Mesenchymal stem cell (in vitro differentiated cells and primary cell): ENCODE results near the gene CT83.

ENCODE experiments used
- DNase-seq: peaks from one replicate; pipeline ENCODE4 v3.0.0-alpha.2; 2013
- H2AFZ ChIP-seq: one replicate; pipeline ENCODE4 v1.6.1; 2013; ENCODE audit warnings: low read depth, mild to moderate bottlenecking, control low read depth, inconsistent platforms, low read length, moderate library complexity
- H2AK5ac ChIP-seq: 2 replicates; pipeline ENCODE4 v1.6.1; 2013; ENCODE audit warnings: low read length, moderate library complexity, mild to moderate bottlenecking, inconsistent platforms; ENCODE audit not compliant: severe bottlenecking
- H2BK120ac ChIP-seq: one replicate; pipeline ENCODE4 v1.6.1; 2013; ENCODE audit warnings: low read depth, mild to moderate bottlenecking, inconsistent platforms, low read length, moderate library complexity
- H2BK12ac ChIP-seq, 2 experiments: one replicate each; pipeline ENCODE4 v1.6.1; 2013; ENCODE audit warnings: inconsistent platforms in 2 of 2, low read length in 2 of 2, mild to moderate bottlenecking in 2 of 2, moderate library complexity in 2 of 2, control low read depth in 1 of 2
- H2BK15ac ChIP-seq: one replicate; pipeline ENCODE4 v1.6.1; 2013; ENCODE audit warnings: mild to moderate bottlenecking, low read depth, inconsistent platforms; ENCODE audit not compliant: poor library complexity, severe bottlenecking
- H2BK5ac ChIP-seq: 2 replicates; pipeline ENCODE4 v1.6.1; 2013; ENCODE audit warnings: low read depth, mild to moderate bottlenecking, low read length, control low read depth, inconsistent platforms; ENCODE audit not compliant: poor library complexity, severe bottlenecking
- H3K14ac ChIP-seq, 2 experiments: one replicate each; pipeline ENCODE4 v1.6.1; 2013; ENCODE audit warnings: inconsistent platforms in 2 of 2, low read length in 2 of 2, control low read depth in 1 of 2, mild to moderate bottlenecking in 1 of 2, moderate library complexity in 1 of 2
- H3K18ac ChIP-seq, 2 experiments: one replicate each; pipeline ENCODE4 v1.6.1; 2013; ENCODE audit warnings: inconsistent platforms in 2 of 2, low read length in 2 of 2, control low read depth in 1 of 2, low read depth in 1 of 2, mild to moderate bottlenecking in 1 of 2
- H3K23ac ChIP-seq, 2 experiments: one replicate each; pipeline ENCODE4 v1.6.1; 2013; ENCODE audit warnings: inconsistent platforms in 2 of 2, low read length in 2 of 2, mild to moderate bottlenecking in 2 of 2, moderate library complexity in 2 of 2, control low read depth in 1 of 2
- H3K27ac ChIP-seq: 2 replicates; pipeline ENCODE4 v1.5.1; 2013; ENCODE audit warnings: mild to moderate bottlenecking, moderate library complexity, low read length, control low read depth, inconsistent platforms; ENCODE audit not compliant: poor library complexity, severe bottlenecking
- H3K27me3 ChIP-seq, 2 experiments: 2 replicates each; pipeline versions ENCODE4 v1.6.1 to v1.7.0; 2013; ENCODE audit warnings: low read length in 2 of 2, mild to moderate bottlenecking in 2 of 2, moderate library complexity in 2 of 2, control low read depth in 1 of 2, inconsistent platforms in 1 of 2; ENCODE audit not compliant: control insufficient read depth in 1 of 2, insufficient read depth in 1 of 2
- H3K36me3 ChIP-seq, 2 experiments: 2 replicates each; pipeline versions ENCODE4 v1.6.1 to v1.7.0; 2013; ENCODE audit warnings: low read length in 2 of 2, control low read depth in 1 of 2, inconsistent platforms in 1 of 2, low read depth in 1 of 2, mild to moderate bottlenecking in 1 of 2; ENCODE audit not compliant: insufficient read depth in 2 of 2, control insufficient read depth in 1 of 2
- H3K4ac ChIP-seq, 2 experiments: one replicate each; pipeline ENCODE4 v1.6.1; 2013; ENCODE audit warnings: inconsistent platforms in 2 of 2, low read length in 2 of 2, mild to moderate bottlenecking in 2 of 2, moderate library complexity in 2 of 2, control low read depth in 1 of 2, low read depth in 1 of 2
- H3K4me1 ChIP-seq: 2 replicates; pipeline ENCODE4 v1.6.1; 2013; ENCODE audit warnings: low read depth, low read length, control low read depth; ENCODE audit not compliant: control insufficient read depth, insufficient read depth
- H3K4me2 ChIP-seq: 2 replicates; pipeline ENCODE4 v1.6.1; 2013; ENCODE audit warnings: low read length, mild to moderate bottlenecking, inconsistent platforms; ENCODE audit not compliant: poor library complexity, severe bottlenecking
- H3K4me3 ChIP-seq, 2 experiments: 2 replicates each; pipeline versions ENCODE4 v1.5.1 to v1.7.0; 2013; ENCODE audit warnings: low read length in 2 of 2, mild to moderate bottlenecking in 2 of 2, control low read depth in 1 of 2, low read depth in 1 of 2; ENCODE audit not compliant: insufficient read depth in 1 of 2
- H3K79me1 ChIP-seq: replicated peaks from 2 replicates; pipeline ENCODE4 v1.6.1; 2013; ENCODE audit warnings: mild to moderate bottlenecking, control low read depth, low read length, inconsistent platforms; ENCODE audit not compliant: poor library complexity, severe bottlenecking
- H3K9ac ChIP-seq: 2 replicates; pipeline ENCODE4 v1.7.0; 2013; ENCODE audit warnings: mild to moderate bottlenecking, low read length, moderate library complexity
- H3K9me3 ChIP-seq: 2 replicates; pipeline ENCODE4 v1.7.0; 2013; ENCODE audit warnings: mild to moderate bottlenecking, low read length; ENCODE audit not compliant: control insufficient read depth
- H4K8ac ChIP-seq: one replicate; pipeline ENCODE4 v1.6.1; 2013; ENCODE audit warnings: inconsistent platforms, mild to moderate bottlenecking, low read length, moderate library complexity
- H4K91ac ChIP-seq: one replicate; pipeline ENCODE4 v1.6.1; 2013; ENCODE audit warnings: mild to moderate bottlenecking, low read length, inconsistent platforms
- WGBS: methylation state at CpG from one replicate; pipeline ENCODE4 v1.1.7; 2013; ENCODE audit warnings: mixed read lengths; 5-methylcytosine and 5-hydroxymethylcytosine counted together

The CT83 gene

GRCh38 chrX:116480059-116480458 lies 17.3 kb upstream of the CT83 start:
- Histone ChIP-seq H3K14ac (no peak overlapping the region), H3K18ac (no peak overlapping the region), H3K4ac (no peak overlapping the region), H3K9ac (no peak overlapping the region), H2AK5ac (no peak overlapping the region), H2AFZ (no peak overlapping the region), H4K8ac (no peak overlapping the region), H3K27me3 (no peaks in the 10 kb centered on the region), H3K4me3 (no peak overlapping the region), H2BK12ac (no peak overlapping the region), H3K36me3 (no peaks in the 10 kb centered on the region), H3K79me1 (no peaks in the 10 kb centered on the region), H4K91ac (no peak overlapping the region), H2BK5ac (no peak overlapping the region), H3K4me1 (no peaks in the 10 kb centered on the region), H3K23ac (no peak overlapping the region), H2BK15ac (no peak overlapping the region), H3K9me3 (no peaks in the 10 kb centered on the region), H3K27ac (no peak overlapping the region), H3K4me2 (no peak overlapping the region), H2BK120ac (no peak overlapping the region)
- no CpG with 5 or more reads among the region's 2 CpGs for WGBS
- DNase-seq: no peak

DNA sequence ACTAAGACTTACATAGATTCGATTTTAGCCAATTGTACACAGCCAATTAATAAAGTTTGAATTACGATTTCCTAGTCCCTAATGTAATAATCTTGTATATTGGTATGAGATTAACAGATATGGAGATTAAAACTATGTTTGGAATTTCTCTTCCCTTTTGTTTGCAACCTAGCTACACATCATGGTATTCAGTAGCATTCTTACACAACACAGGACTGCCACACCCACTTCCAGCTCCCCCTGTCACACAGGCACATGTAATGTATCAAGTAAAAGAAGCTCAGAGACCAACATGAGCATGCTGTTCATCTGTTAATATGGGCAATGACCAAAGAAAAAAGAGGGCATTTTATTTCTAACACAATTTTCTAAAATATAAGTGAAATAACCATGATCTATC lies 13.6 kb downstream of the CT83 start:
- H2AK5ac ChIP-seq: no peak overlapping the region
- no peaks in the 10 kb centered on the region for H3K4me1 ChIP-seq
- H3K4me3 ChIP-seq: no peak overlapping the region
- H3K27ac ChIP-seq: no peak overlapping the region
- H3K4me2 ChIP-seq: no peak overlapping the region
- no peak overlapping the region for H3K14ac ChIP-seq
- no peak for DNase-seq
- H4K91ac ChIP-seq: no peak overlapping the region
- no CpG with 5 or more reads among the region's 2 CpGs for WGBS
- H3K4ac ChIP-seq: no peak overlapping the region
- no peaks in the 10 kb centered on the region for H3K36me3 ChIP-seq
- H3K79me1 ChIP-seq: no peaks in the 10 kb centered on the region
- H3K27me3 ChIP-seq: no peaks in the 10 kb centered on the region
- H2BK120ac ChIP-seq: no peak overlapping the region
- no peak overlapping the region for H2BK12ac ChIP-seq
- no peak overlapping the region for H2BK5ac ChIP-seq
- H3K18ac ChIP-seq: no peak overlapping the region
- no peak overlapping the region for H3K9ac ChIP-seq
- H3K9me3 ChIP-seq: no peaks in the 10 kb centered on the region
- H2BK15ac ChIP-seq: no peak overlapping the region
- no peak overlapping the region for H2AFZ ChIP-seq
- no peak overlapping the region for H3K23ac ChIP-seq
- no peak overlapping the region for H4K8ac ChIP-seq

DNA sequence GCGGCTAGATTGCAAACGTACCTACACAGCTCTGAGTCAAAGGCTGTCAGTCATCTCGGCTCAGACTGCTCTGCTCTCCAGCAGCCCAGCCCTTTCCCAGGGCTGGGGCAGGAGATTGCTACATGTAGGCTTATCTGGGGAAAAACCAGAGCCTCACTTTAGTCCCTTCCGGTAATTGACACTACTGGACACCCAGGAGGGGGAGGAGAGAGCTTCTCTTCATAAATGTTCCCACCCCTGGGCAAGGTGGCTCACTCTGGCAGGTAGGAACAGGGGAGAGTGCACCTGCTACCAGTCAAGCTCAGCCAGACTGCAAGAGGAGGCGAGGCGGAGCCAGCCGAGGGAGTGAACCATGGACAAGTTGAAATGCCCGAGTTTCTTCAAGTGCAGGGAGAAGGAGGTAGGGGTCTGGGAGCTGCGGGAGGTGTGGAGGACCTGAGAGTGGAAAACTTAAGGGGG lies 26.4 kb downstream of the CT83 start, which contains the start of gene SLC6A14:
SLC6A14 (plus strand) TSS at position 249 of the 459 bp plus-strand sequence; CDS start at position 353, 104 bp downstream.
- Histone ChIP-seq H3K4me1 (no peaks in the 10 kb centered on the region), H2BK12ac (no peak within 1 kb of the TSS), H3K27ac (no peak within 1 kb of the TSS), H3K27me3 (no peaks in the 10 kb centered on the region), H3K9ac (no peak within 1 kb of the TSS), H3K18ac (no peak within 1 kb of the TSS), H4K8ac (no peak within 1 kb of the TSS), H4K91ac (no peak within 1 kb of the TSS), H3K9me3 (no peaks in the 10 kb centered on the region), H3K14ac (no peak within 1 kb of the TSS), H2AFZ (no peak within 1 kb of the TSS), H3K4me3 (no peak within 1 kb of the TSS), H2BK120ac (no peak within 1 kb of the TSS), H3K23ac (no peak within 1 kb of the TSS), H3K79me1 (no peaks in the 10 kb centered on the region), H3K4me2 (no peak within 1 kb of the TSS), H3K36me3 (no peaks in the 10 kb centered on the region), H3K4ac (no peak within 1 kb of the TSS), H2AK5ac (no peak within 1 kb of the TSS), H2BK15ac (no peak within 1 kb of the TSS), H2BK5ac (no peak within 1 kb of the TSS)
- no peak for DNase-seq
- 55% methylated on average over 8 of the region's 9 CpGs for WGBS

DNA sequence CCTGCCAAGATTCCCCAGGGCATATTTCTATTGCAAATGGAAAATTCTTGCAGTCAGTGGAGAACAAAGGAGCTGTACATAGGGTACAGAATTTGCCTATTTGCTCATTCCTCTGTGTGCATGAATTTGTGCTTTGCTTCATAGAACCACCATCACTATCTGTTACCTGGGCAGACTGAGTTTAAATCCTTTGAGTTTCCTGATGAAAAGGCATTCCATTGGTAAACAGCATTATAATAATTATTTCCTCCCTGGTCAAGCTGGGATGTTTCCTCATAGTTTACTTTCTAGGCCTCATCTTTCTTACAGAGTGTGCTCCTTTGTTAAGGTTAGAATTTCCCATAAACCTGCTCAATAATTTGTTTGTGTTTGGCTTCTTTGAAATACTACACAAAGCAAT lies 27.2 kb downstream of the CT83 start:
- H3K18ac ChIP-seq: no peak overlapping the region
- no peak for DNase-seq
- H3K36me3 ChIP-seq: no peaks in the 10 kb centered on the region
- no peak overlapping the region for H3K14ac ChIP-seq
- no peak overlapping the region for H3K9ac ChIP-seq
- no peak overlapping the region for H2BK120ac ChIP-seq
- H3K4me2 ChIP-seq: no peak overlapping the region
- H3K4me3 ChIP-seq: no peak overlapping the region
- H2AK5ac ChIP-seq: no peak overlapping the region
- no peak overlapping the region for H3K4ac ChIP-seq
- H2BK15ac ChIP-seq: no peak overlapping the region
- H3K79me1 ChIP-seq: no peaks in the 10 kb centered on the region
- H3K27ac ChIP-seq: no peak overlapping the region
- no peak overlapping the region for H4K91ac ChIP-seq
- H2BK5ac ChIP-seq: no peak overlapping the region
- no peaks in the 10 kb centered on the region for H3K4me1 ChIP-seq
- H4K8ac ChIP-seq: no peak overlapping the region
- peaks cover 0 to 3% of the 10 kb centered on the region in 2 experiments for H3K27me3 ChIP-seq
- no peaks in the 10 kb centered on the region for H3K9me3 ChIP-seq
- no peak overlapping the region for H2BK12ac ChIP-seq
- no peak overlapping the region for H3K23ac ChIP-seq
- H2AFZ ChIP-seq: no peak overlapping the region
